ENCODE measurements around the gene TDP1.

- TF ChIP-seq, protein P1, sequence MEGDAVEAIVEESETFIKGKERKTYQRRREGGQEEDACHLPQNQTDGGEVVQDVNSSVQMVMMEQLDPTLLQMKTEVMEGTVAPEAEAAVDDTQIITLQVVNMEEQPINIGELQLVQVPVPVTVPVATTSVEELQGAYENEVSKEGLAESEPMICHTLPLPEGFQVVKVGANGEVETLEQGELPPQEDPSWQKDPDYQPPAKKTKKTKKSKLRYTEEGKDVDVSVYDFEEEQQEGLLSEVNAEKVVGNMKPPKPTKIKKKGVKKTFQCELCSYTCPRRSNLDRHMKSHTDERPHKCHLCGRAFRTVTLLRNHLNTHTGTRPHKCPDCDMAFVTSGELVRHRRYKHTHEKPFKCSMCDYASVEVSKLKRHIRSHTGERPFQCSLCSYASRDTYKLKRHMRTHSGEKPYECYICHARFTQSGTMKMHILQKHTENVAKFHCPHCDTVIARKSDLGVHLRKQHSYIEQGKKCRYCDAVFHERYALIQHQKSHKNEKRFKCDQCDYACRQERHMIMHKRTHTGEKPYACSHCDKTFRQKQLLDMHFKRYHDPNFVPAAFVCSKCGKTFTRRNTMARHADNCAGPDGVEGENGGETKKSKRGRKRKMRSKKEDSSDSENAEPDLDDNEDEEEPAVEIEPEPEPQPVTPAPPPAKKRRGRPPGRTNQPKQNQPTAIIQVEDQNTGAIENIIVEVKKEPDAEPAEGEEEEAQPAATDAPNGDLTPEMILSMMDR (conservative IDR thresholded peaks at IDR 0.05; ENCODE audit: low read depth, low read length): no peak
- TF ChIP-seq, protein P2, sequence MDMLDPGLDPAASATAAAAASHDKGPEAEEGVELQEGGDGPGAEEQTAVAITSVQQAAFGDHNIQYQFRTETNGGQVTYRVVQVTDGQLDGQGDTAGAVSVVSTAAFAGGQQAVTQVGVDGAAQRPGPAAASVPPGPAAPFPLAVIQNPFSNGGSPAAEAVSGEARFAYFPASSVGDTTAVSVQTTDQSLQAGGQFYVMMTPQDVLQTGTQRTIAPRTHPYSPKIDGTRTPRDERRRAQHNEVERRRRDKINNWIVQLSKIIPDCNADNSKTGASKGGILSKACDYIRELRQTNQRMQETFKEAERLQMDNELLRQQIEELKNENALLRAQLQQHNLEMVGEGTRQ (IDR thresholded peaks at IDR 0.05; ENCODE audit: low read depth, low read length): no peak
- TF ChIP-seq POLR2A (IDR thresholded peaks at IDR 0.05; ENCODE audit: low read depth, low read length): no peak
- no peak for TF ChIP-seq SMC3 (IDR thresholded peaks at IDR 0.05; ENCODE audit: low read depth, low read length)
- TF ChIP-seq BHLHE40 (IDR thresholded peaks at IDR 0.05; ENCODE audit: low read depth, low read length): no peak
- no peak for TF ChIP-seq CHD1 (IDR thresholded peaks at IDR 0.05; ENCODE audit: low read depth, low read length)
- no peak for TF ChIP-seq MAFK (IDR thresholded peaks at IDR 0.05; ENCODE audit: low read depth, low read length)
- TF ChIP-seq CEBPB (IDR thresholded peaks at IDR 0.05; ENCODE audit: low read depth, low read length): no peak
- TF ChIP-seq MXI1 (IDR thresholded peaks at IDR 0.05; ENCODE audit: borderline replicate concordance, low read depth, low read length): no peak
- TF ChIP-seq ELK1 (IDR thresholded peaks at IDR 0.05; ENCODE audit: borderline replicate concordance, low read depth, low read length): no peak
- TF ChIP-seq RAD21 (IDR thresholded peaks at IDR 0.05; ENCODE audit: low read length): no peak
- TF ChIP-seq RCOR1 (IDR thresholded peaks at IDR 0.05; ENCODE audit: insufficient replicate concordance, low read length): no peak
- no peak for TF ChIP-seq FOS (IDR thresholded peaks at IDR 0.05; ENCODE audit: low read depth, low read length)
- TF ChIP-seq RFX5 (IDR thresholded peaks at IDR 0.05; ENCODE audit: low read depth, low read length): no peak
Observed at GRCh38 chr14:89959853-89960445, 4.2 kb downstream of the TDP1 start.
